Lower leg skin (tissue), 4 donors: Measurements from ENCODE around the gene COL8A1. TPM values are rescaled to one million over a fixed set of nuclear protein-coding genes. Genes with fewer than 3 reads are reported as not detected.
A peak's percentile ranks its signal among the peaks of the same experiment; 100 is the strongest.

Source experiments
- DNase-seq, 2 donors: peaks; one replicate each; pipeline ENCODE4 v3.0.0-alpha.2; 2019; ENCODE audit warnings: low spot score in 2 of 2
- H3K4me3 ChIP-seq: fragments of 200-600 bp; sonication (generic); 2 replicates; pipeline ENCODE4 v1.5.1; 2017; ENCODE audit warnings: mild to moderate bottlenecking, low read depth; ENCODE audit not compliant: poor library complexity, severe bottlenecking
- POLR2A ChIP-seq, 2 donors: fragments of 450-650 bp; IDR thresholded peaks; one replicate each; pipeline ENCODE4 v1.6.1; 2016 to 2017; ENCODE audit warnings: antibody characterized with exemption in 2 of 2, mild to moderate bottlenecking in 1 of 2, moderate library complexity in 1 of 2
- WGBS, 2 donors: methylation state at CpG; one replicate each; pipeline ENCODE4 v1.1.5; 2018; 5-methylcytosine and 5-hydroxymethylcytosine counted together
- intact Hi-C: fragments of 100-400 bp; cut with DNase I; formaldehyde crosslinking; loops from one replicate; pipeline ENCODE4 v1.15.0; 2023; ENCODE audit warnings: low total_unique reads
- total RNA-seq, 4 donors: library from RNA; depleted of rRNA; stranded (reverse); fragments of >200 nt; gene quantifications; one replicate each; pipeline ENCODE4 v1.1.0, GENCODE V29; 2016
- TF ChIP-seq, protein P1 (sequence below), 3 donors: fragments of 450-650 bp; IDR thresholded peaks; one replicate each; pipeline ENCODE4 v1.5.1; 2016; ENCODE audit warnings: antibody characterized with exemption in 3 of 3, mild to moderate bottlenecking in 3 of 3, moderate library complexity in 2 of 3

The COL8A1 gene
- total RNA-seq, 4 donors from 2014 or later: 5.0 to 11.5 (median 7.2) TPM

DNA sequence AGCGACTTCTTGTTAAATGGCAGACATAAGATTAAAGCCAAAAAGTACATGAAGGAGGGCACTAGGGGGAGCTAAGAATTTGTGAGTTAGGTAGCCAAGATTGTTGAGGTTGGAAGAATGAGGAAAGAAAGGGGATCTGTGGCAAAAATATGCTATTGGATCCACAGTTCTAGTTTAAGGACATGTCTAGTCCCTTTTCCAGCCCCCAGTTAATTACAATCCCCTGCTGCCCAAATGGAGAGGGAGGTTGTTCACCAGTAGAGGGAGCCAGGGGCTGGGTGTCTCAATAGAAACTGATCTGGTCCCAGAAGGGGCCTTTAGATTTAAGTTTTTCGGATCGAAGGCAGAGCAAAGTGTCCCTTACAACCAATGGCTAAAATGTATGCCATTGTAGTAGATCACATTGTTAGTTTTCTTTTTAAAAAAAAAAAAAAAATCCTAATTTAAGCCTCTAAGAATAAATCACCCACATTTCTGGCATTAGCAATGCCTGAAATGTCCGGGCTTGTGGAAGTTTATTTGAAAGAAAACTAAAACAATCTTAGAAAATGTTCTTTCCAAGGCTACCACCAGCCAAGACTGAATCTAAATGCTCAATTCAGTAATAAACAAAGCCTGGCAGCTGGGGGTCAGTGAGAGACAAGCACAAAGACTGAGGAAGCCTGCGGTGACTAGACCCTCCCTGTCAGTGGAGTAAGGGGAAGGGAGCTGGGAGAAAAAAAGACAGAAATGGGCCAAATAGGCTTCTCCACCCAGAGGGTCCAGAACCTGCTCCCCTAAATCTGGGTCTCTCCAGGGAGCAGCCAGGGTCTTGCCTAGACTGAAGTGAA is 7.1 kb downstream of the COL8A1 start:
- DNase-seq: peak in 1 of 2 donors; percentile 83
- no peak overlapping the region for H3K4me3 ChIP-seq
- 43 to 49% methylated on average over 5 of the region's 5 CpGs for WGBS, 2 donors
- intact Hi-C loops: no loop called here
- TF ChIP-seq POLR2A (IDR thresholded peaks at IDR 0.05): no peak
- TF ChIP-seq, protein P1, sequence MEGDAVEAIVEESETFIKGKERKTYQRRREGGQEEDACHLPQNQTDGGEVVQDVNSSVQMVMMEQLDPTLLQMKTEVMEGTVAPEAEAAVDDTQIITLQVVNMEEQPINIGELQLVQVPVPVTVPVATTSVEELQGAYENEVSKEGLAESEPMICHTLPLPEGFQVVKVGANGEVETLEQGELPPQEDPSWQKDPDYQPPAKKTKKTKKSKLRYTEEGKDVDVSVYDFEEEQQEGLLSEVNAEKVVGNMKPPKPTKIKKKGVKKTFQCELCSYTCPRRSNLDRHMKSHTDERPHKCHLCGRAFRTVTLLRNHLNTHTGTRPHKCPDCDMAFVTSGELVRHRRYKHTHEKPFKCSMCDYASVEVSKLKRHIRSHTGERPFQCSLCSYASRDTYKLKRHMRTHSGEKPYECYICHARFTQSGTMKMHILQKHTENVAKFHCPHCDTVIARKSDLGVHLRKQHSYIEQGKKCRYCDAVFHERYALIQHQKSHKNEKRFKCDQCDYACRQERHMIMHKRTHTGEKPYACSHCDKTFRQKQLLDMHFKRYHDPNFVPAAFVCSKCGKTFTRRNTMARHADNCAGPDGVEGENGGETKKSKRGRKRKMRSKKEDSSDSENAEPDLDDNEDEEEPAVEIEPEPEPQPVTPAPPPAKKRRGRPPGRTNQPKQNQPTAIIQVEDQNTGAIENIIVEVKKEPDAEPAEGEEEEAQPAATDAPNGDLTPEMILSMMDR (IDR thresholded peaks at IDR 0.05): no peak

DNA sequence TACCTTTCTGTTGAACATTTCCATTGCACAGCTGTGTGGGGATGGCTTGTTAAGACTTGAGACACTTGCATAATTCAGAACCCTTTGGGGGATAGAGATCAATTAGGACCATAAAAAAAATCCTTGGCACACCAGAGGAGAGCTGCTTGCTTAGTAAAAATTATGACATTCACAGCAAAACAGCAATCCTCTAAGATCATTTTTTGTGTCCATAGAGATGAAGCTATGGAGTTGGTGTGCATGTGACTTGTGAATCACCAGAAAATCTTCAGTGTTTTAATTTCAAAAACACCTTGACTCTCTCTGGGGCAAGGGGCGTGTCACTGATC is 7.7 kb downstream of the COL8A1 start:
- TF ChIP-seq, protein P1 (IDR thresholded peaks at IDR 0.05): no peak
- TF ChIP-seq POLR2A (IDR thresholded peaks at IDR 0.05): no peak
- no peak for DNase-seq
- 45 to 59% methylated on average over 1 of the region's 1 CpG for WGBS, 2 donors
- intact Hi-C loops: no loop called here
- no peak overlapping the region for H3K4me3 ChIP-seq

DNA sequence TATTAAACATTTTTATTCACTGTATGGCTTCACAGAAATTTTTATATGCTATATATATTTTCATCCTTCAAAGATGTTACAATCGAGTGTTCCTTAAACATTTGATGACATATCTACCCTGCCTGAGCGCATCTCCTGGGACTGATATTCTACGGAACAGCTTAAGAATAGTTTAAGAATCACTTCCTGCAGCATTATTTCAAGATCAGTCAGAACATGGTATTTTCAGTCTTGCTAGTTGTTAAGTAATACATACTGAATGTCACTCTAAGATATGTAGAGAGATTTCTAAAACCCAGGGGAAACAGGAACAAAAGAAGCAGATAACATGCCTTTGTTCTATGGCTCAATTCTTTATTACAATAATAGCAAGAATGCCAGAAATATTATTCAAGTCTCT is 8.7 kb downstream of the COL8A1 start:
- TF ChIP-seq, protein P1 (IDR thresholded peaks at IDR 0.05): no peak
- no peak for TF ChIP-seq POLR2A (IDR thresholded peaks at IDR 0.05)
- DNase-seq: no peak
- WGBS, 2 donors: 60 to 70% methylated on average over 3 of the region's 3 CpGs
- no peak overlapping the region for H3K4me3 ChIP-seq
- intact Hi-C loops: no loop called here

DNA sequence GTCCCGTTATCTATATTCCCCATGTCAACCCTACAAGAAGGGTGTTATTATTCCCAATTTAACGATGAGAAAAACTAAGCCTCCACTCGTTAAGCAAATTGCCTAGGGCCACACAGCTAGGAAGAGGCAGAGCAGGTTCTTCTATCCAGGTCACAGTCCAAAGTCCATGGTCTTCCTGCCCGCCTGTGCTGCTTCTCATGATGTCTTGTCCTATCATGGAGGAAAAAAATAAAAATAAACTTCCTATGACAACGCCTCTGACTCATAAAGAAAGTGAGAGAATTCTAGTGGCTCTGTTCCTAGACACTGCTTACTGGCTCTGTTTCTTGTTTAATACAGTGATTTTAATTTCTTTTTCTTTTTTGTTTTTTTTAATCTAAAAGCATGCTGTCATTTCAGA is 9.7 kb downstream of the COL8A1 start:
- no peak for DNase-seq
- intact Hi-C loops: no loop called here
- no peak overlapping the region for H3K4me3 ChIP-seq
- TF ChIP-seq POLR2A (IDR thresholded peaks at IDR 0.05): no peak
- 29 to 42% methylated on average over 5 of the region's 5 CpGs for WGBS, 2 donors

DNA sequence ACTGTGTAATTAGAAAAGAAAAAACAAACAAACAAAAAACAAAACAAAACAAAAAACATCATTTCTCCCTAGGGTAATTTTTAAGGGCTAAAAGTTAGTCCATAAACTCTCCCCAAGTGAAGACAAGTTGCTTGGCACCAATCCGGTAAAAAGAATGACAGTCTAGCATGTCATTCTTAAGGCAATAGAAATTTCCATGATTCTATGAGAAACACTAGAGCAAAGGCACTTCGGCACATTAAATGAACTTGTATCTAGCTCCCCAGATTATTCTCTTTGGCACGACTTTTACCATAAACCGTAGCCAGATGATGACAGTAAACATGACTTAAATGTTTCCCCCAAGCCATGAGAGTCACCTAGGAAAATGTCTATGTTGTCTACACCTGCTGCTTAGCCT is 10.1 kb downstream of the COL8A1 start:
- H3K4me3 ChIP-seq: no peak overlapping the region
- DNase-seq: no peak
- no peak for TF ChIP-seq POLR2A (IDR thresholded peaks at IDR 0.05)
- TF ChIP-seq, protein P1 (IDR thresholded peaks at IDR 0.05): no peak
- 18 to 20% methylated on average over 4 of the region's 4 CpGs for WGBS, 2 donors
- intact Hi-C loops: no loop called here

DNA sequence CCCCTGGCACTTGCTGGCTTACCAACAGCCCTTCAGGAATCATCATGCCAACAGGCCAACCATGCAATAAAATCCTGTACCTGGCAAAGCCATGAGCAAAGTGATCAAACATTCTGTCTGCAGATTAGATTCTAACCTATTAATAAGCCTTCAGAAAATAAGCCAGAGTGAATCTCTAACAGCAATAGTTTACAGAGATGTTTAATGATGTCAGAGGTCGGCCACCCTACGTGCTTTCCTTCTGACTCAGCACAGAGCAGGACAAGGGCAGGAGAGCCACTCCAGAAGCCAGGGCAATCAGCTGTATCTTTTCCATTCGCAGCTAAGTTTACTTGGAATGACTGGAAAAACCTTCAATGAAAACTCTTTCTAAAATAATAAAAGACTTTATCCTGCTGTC is 13.1 kb downstream of the COL8A1 start:
- no peak for DNase-seq
- WGBS, 2 donors: 29 to 37% methylated on average over 3 of the region's 3 CpGs
- no peak for TF ChIP-seq POLR2A (IDR thresholded peaks at IDR 0.05)
- TF ChIP-seq, protein P1 (IDR thresholded peaks at IDR 0.05): no peak
- intact Hi-C loops: no loop called here
- H3K4me3 ChIP-seq: no peak overlapping the region
